Stimulated activated naive CD8-positive, alpha-beta T cell treated with anti-CD3 and anti-CD28 coated beads, Interleukin-15, amount 100 ng/mL, for 72 hours (primary cell): ENCODE results near the gene MDM2.
A peak's percentile ranks its signal among the peaks of the same experiment; 100 is the strongest.

ENCODE experiments used
- ATAC-seq: fragments of 150-1000 bp; cut with Tn5 transposase; 2 replicates; pipeline ENCODE4 v1.10.0; 2021; ENCODE audit warnings: mild to moderate bottlenecking, moderate library complexity
- DNase-seq, 2 donors: peaks; one replicate each; pipeline ENCODE4 v3.0.0; 2021 to 2022
- H3K27ac Mint-ChIP-seq, 2 donors: one replicate each; pipeline ENCODE4 v1.8.0; 2022; ENCODE audit warnings: mild to moderate bottlenecking in 2 of 2, mixed read lengths in 2 of 2, moderate library complexity in 2 of 2
- H3K27me3 Mint-ChIP-seq: one replicate; pipeline ENCODE4 v1.8.0; 2022; ENCODE audit warnings: mixed read lengths
- H3K4me1 Mint-ChIP-seq: one replicate; pipeline ENCODE4 v1.8.0; 2022; ENCODE audit warnings: mild to moderate bottlenecking, mixed read lengths
- H3K4me3 Mint-ChIP-seq, 2 donors: one replicate each; pipeline ENCODE4 v1.8.0; 2022; ENCODE audit warnings: mild to moderate bottlenecking in 2 of 2, mixed read lengths in 2 of 2, moderate library complexity in 1 of 2
- H3K9me3 Mint-ChIP-seq, 2 donors: one replicate each; pipeline ENCODE4 v1.8.0; 2022; ENCODE audit warnings: mixed read lengths in 2 of 2

The MDM2 gene

GRCh38 chr12:68842784-68843567, 35.0 kb downstream of the MDM2 start:
- DNase-seq (no peak), ATAC-seq (no peak)
- H3K9me3 Mint-ChIP-seq: no peaks in the 10 kb centered on the region
- H3K27me3 Mint-ChIP-seq: no peaks in the 10 kb centered on the region
- H3K27ac Mint-ChIP-seq: peak overlapping the region in 1 of 2 donors; percentile 34
- no peak overlapping the region for H3K4me3 Mint-ChIP-seq
- peaks cover 4% of the 10 kb centered on the region for H3K4me1 Mint-ChIP-seq

- ATAC-seq: no peak
- Mint-ChIP-seq H3K4me1 (peaks cover 4% of the 10 kb centered on the region), H3K9me3 (no peaks in the 10 kb centered on the region), H3K27ac (no peak overlapping the region), H3K27me3 (no peaks in the 10 kb centered on the region), H3K4me3 (no peak overlapping the region)
- DNase-seq: no peak
These were observed 36.4 kb downstream of the MDM2 start for GRCh38 chr12:68844318-68844745.

DNA sequence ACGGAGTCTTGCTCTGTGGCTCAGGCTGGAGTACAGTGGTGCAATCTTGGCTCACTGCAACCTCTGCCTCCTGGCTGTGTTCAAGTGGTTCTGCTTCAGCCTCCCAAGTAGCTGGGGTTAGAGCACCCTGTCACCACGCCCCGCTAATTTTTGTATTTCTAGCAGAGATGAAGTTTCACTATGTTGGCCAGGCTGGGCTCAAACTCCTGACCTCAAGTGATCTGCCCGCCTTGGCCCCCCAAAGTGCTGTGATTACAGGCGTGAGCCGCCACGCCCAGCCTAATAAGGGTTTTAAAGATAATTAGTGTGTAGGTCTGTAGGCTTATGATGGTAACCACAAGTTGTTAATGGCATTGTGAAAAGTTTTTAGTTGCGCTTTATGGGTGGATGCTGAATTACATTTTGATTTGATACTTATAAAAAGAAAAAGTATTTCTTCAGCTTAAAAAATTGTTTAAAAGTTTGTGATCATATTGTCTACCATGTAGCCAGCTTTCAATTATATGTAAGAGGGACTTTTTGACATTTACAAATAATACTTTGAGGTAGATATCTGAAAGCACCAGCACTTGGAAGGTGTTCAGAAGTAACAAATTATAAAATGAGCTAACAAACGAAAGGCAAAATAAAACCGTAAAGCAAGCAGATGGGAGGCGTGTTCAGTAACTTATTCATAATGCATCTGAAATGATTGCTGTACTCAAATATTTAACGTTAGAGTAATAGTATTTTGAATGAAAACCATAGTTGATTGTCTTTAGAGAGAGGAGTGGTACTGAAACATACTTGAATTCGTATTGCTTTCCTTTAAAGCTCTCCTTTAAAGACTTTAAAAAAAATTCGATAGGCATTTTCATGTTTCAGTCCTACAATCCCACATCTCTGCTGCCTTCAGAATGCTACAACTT, 37.1 kb downstream of the MDM2 start:
- DNase-seq (no peak), ATAC-seq (no peak)
- peaks cover 4% of the 10 kb centered on the region for H3K4me1 Mint-ChIP-seq
- no peaks in the 10 kb centered on the region for H3K27me3 Mint-ChIP-seq
- H3K4me3 Mint-ChIP-seq: no peak overlapping the region
- H3K27ac Mint-ChIP-seq: peak overlapping the region in 1 of 2 donors; percentile 71
- no peaks in the 10 kb centered on the region for H3K9me3 Mint-ChIP-seq

DNA sequence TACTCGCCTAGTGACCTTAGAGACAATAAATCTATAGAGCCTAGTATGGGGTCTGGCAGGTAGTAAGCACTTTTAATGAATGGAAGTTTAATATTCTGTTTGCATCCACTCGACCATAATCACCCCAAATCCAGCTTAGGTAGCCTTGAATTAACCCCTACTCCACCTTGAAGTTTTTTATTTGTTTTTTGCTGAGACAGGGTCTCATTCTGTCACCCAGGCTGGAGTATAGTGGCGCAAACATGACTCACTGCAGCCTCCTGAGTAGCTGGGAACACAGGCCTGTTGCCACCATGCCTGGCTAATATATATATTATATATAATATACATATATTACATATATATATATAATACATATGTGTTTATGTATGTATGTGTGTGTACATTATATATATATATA, 38.8 kb downstream of the MDM2 start:
- Mint-ChIP-seq H3K4me3 (no peak overlapping the region), H3K27me3 (no peaks in the 10 kb centered on the region), H3K4me1 (peaks cover 4% of the 10 kb centered on the region), H3K27ac (no peak overlapping the region), H3K9me3 (no peaks in the 10 kb centered on the region)
- DNase-seq: no peak
- no peak for ATAC-seq

GRCh38 chr12:68850390-68850789, 42.4 kb downstream of the MDM2 start:
- Mint-ChIP-seq H3K4me1 (no peaks in the 10 kb centered on the region), H3K27me3 (no peaks in the 10 kb centered on the region), H3K4me3 (no peak overlapping the region), H3K9me3 (no peaks in the 10 kb centered on the region), H3K27ac (no peak overlapping the region)
- no peak for DNase-seq
- ATAC-seq: no peak

- DNase-seq (no peak), ATAC-seq (peak; percentile 27)
- Mint-ChIP-seq H3K4me3 (no peak overlapping the region), H3K4me1 (no peaks in the 10 kb centered on the region), H3K27ac (no peak overlapping the region), H3K9me3 (no peaks in the 10 kb centered on the region), H3K27me3 (no peaks in the 10 kb centered on the region)
These were observed 43.8 kb downstream of the MDM2 start for GRCh38 chr12:68851592-68852306.

DNA sequence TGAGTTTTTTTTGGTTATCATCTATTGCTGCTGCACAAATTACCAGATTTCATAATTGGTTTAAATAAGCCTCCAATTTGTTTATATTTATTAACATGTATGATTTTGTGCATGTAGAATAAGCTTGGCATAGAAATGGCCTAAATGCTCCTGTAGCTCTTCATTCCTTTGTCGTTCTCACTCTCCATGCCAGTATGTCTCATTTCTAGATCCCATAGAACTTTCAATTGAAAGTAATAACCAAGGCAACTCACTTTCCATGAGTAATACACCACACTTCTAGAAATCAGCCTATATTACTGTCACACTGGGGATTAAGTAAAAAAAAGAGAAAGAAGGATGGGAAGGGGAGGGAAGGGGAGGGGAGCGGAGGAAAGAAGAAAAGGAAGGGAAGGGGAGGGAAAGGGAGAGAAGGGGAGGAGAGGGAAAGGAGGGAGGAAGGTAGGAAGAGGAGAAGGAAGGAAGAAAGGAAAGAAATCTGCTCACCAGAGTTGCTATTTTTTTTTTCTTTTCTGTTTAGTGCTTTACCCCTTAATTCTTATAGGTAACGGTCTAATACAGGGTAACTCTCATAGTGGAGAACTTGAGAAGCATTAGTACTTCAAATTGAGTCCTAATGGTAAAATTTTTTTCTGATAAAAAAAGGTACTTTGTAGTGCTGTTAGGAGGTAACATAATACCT, 45.6 kb downstream of the MDM2 start:
- no peaks in the 10 kb centered on the region for H3K27me3 Mint-ChIP-seq
- H3K4me1 Mint-ChIP-seq: no peaks in the 10 kb centered on the region
- H3K27ac Mint-ChIP-seq: no peak overlapping the region
- DNase-seq: no peak
- peak overlapping the region in 1 of 2 donors; percentile 3 for H3K4me3 Mint-ChIP-seq
- ATAC-seq: peak; percentile 71
- H3K9me3 Mint-ChIP-seq: no peaks in the 10 kb centered on the region

DNA sequence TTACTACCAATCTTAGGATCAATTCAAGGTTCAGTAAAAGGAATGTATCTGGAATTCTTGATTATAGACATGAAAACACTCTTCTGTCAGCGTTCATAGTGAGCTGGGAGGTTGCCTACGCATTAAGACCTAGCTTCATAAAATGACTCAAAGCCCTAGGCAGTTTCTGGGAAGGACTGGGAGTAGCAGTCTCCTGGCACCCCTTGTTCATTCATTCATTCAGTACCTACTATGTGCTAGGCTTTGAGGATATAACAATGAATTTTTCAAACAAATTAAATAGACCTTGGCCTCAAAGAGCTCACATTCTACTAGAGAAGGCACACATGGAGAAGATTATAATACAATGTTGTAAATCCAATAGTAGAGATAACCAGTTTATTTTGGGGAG, 46.1 kb downstream of the MDM2 start:
- DNase-seq (no peak), ATAC-seq (no peak)
- Mint-ChIP-seq H3K27me3 (no peaks in the 10 kb centered on the region), H3K4me1 (no peaks in the 10 kb centered on the region), H3K9me3 (no peaks in the 10 kb centered on the region), H3K4me3 (no peak overlapping the region), H3K27ac (no peak overlapping the region)

- H3K4me3 Mint-ChIP-seq: no peak overlapping the region
- ATAC-seq (no peak), DNase-seq (no peak)
- H3K27ac Mint-ChIP-seq: no peak overlapping the region
- H3K4me1 Mint-ChIP-seq: no peaks in the 10 kb centered on the region
- no peaks in the 10 kb centered on the region for H3K9me3 Mint-ChIP-seq
- no peaks in the 10 kb centered on the region for H3K27me3 Mint-ChIP-seq
These were observed 46.6 kb downstream of the MDM2 start for GRCh38 chr12:68854554-68854953.

- H3K27me3 Mint-ChIP-seq: no peaks in the 10 kb centered on the region
- no peak for ATAC-seq
- H3K9me3 Mint-ChIP-seq: no peaks in the 10 kb centered on the region
These were observed 47.1 kb downstream of the MDM2 start for GRCh38 chr12:68855111-68855510.

DNA sequence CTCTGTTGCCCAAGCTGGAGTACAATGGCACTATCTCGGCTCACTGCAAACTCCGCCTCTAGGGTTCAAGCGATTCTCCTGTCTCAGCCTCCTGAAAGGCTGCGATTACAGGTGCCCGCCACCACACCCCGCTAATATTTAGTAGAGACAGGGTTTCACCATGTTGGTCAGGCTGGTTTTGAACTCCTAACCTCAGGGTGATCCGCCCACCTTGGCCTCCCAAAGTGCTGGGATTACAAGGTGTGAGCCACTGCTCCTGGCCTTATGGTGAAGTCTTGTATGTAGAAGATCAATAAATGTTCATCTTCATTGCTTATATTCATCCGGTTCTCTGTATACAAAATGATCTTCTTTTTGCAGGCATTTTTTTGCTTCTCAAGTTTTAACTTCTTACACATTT, 47.8 kb downstream of the MDM2 start:
- no peak for ATAC-seq
- Mint-ChIP-seq H3K9me3 (no peaks in the 10 kb centered on the region), H3K4me3 (no peak overlapping the region), H3K27me3 (no peaks in the 10 kb centered on the region), H3K4me1 (no peaks in the 10 kb centered on the region), H3K27ac (no peak overlapping the region)
- no peak for DNase-seq

More at GRCh38 chr12:68855111-68855510, 47.1 kb downstream of the MDM2 start:
- H3K4me1 Mint-ChIP-seq: no peaks in the 10 kb centered on the region
- no peak for DNase-seq
- no peak overlapping the region for H3K4me3 Mint-ChIP-seq
- peak overlapping the region in 1 of 2 donors; percentile 1 for H3K27ac Mint-ChIP-seq

DNA sequence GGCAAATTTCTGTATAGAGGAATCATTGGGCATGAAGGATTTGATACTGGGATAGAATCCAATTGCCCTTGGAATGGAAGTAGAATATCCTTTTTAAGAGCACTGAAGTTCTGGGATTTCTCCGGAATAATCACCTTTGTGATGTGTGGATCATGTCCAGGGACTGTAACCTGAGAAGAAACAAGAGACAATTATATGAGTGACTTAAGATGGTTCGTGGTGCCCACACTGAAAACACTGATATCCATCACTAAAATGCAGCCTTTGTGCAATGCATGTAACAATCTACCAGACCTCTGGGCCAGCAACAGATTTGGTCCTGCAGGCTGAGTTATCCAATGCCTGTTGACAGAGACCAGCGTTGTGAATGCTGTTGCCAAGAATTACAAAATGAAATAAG, 48.5 kb downstream of the MDM2 start:
- ATAC-seq: no peak
- Mint-ChIP-seq H3K27me3 (no peaks in the 10 kb centered on the region), H3K27ac (no peak overlapping the region), H3K4me3 (no peak overlapping the region), H3K4me1 (no peaks in the 10 kb centered on the region), H3K9me3 (no peaks in the 10 kb centered on the region)
- DNase-seq: no peak

- DNase-seq (no peak), ATAC-seq (no peak)
- no peaks in the 10 kb centered on the region for H3K27me3 Mint-ChIP-seq
- H3K4me3 Mint-ChIP-seq: no peak overlapping the region
- no peaks in the 10 kb centered on the region for H3K4me1 Mint-ChIP-seq
- H3K27ac Mint-ChIP-seq: no peak overlapping the region
- H3K9me3 Mint-ChIP-seq: no peaks in the 10 kb centered on the region
These were observed 53.9 kb downstream of the MDM2 start for GRCh38 chr12:68861890-68862289.

DNA sequence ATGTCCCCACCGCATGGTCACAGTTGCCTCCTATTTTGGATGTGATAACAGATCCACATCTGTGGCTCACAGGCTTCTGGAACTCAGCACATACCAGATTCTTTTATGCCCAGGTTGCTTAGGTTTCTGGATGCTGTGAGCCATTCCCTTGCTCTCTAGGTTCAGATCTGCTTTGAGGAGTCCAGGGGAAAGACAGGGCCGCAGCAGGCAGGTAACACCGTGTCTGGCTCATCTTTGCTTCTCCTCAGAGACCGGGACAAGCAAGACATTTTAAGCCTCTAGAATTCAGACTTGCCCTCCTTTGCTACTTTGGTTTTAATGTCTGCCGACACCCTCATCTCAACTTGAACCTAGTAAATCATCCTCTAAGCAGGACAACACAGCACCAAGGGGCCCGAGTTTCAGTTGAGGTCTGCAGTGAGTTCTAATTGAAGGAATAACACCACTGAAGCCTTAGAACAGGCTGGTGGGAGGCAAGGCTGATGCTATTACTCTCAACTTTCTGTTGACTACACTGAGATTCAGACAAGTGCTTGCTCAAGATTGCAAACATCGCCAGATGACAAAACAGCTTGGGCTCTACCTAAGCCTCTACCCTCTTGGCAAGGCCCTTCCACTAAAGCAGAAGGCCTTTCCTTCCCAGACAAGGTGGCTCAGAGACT, 55.3 kb downstream of the MDM2 start:
- Mint-ChIP-seq H3K27me3 (no peaks in the 10 kb centered on the region), H3K27ac (no peak overlapping the region), H3K4me1 (no peaks in the 10 kb centered on the region), H3K9me3 (no peaks in the 10 kb centered on the region), H3K4me3 (no peak overlapping the region)
- DNase-seq (no peak), ATAC-seq (no peak)
